HepG2 (cell line): ENCODE results near the gene COX7A1. TPM values are rescaled to one million over a fixed set of nuclear protein-coding genes. Genes with fewer than 3 reads are reported as not detected.
A peak's percentile ranks its signal among the peaks of the same experiment; 100 is the strongest.

Experiments
- ATAC-seq: fragments of 200-7000 bp; cut with Tn5 transposase; 3 replicates; pipeline ENCODE4 v1.9.1; 2020; ENCODE audit warnings: mild to moderate bottlenecking, moderate library complexity
- BruUV-seq: library from RNA; stranded (reverse); fragments of 400-500 nt; replicated peaks from 2 replicates; lab custom pipeline; 2021; lab: Mats Ljungman, UMichigan
- CTCF ChIA-PET: fragments of 300-600 bp; formaldehyde crosslinking; extraction: SDS; loops from one replicate; lab custom pipeline; 2021; ENCODE audit warnings: low total read pairs, inconsistent platforms, low intra/inter-chr PET ratio; lab: Yijun Ruan, JAX
- POLR2A ChIA-PET: fragments of 350-600 bp; sonication (Branson Sonifier 250); formaldehyde crosslinking; loops from one replicate; lab custom pipeline; 2020; ENCODE audit warnings: antibody characterized with exemption, inconsistent platforms; lab: Yijun Ruan, JAX
- DNase-seq: peaks from one replicate; pipeline ENCODE4 v3.0.0-alpha.2; 2015; ENCODE audit warnings: low spot score
- FAIRE-seq: peaks from 3 replicates; lab custom pipeline; 2011; peaks lifted over from hg19 to GRCh38; lab: Jason Lieb, UNC
- H2AFZ ChIP-seq: one replicate; pipeline ENCODE4 v1.6.1; 2011; ENCODE audit warnings: low read length, inconsistent platforms
- H3K27ac ChIP-seq: fragments of 300-600 bp; 3 replicates; pipeline ENCODE4 v1.8.0; 2011; ENCODE audit warnings: mixed run types, mild to moderate bottlenecking, mixed read lengths, low read length, inconsistent platforms; ENCODE audit not compliant: insufficient read depth; ENCODE audit errors: extremely low read length
- H3K27me3 ChIP-seq, 2 experiments: fragments of 200-600 bp in 1 of 2; 2 replicates in 1 of 2; 3 replicates in 1 of 2; pipeline versions ENCODE4 v1.6.0 to v1.8.0; 2011; ENCODE audit warnings: low read length in 2 of 2, mild to moderate bottlenecking in 2 of 2, moderate library complexity in 2 of 2, inconsistent platforms in 1 of 2; ENCODE audit not compliant: insufficient read depth in 2 of 2, control insufficient read depth in 1 of 2
- H3K36me3 ChIP-seq, 2 experiments: fragments of 200-600 bp in 1 of 2; replicated peaks in 1 of 2; 2 replicates in 1 of 2; 3 replicates in 1 of 2; pipeline versions ENCODE4 v1.5.1 to v1.8.0; 2011; ENCODE audit warnings: low read length in 2 of 2, inconsistent platforms in 1 of 2; ENCODE audit not compliant: insufficient read depth in 2 of 2, control insufficient read depth in 1 of 2
- H3K4me1 ChIP-seq: 2 replicates; pipeline ENCODE4 v1.5.1; 2012; ENCODE audit warnings: low read length, inconsistent platforms; ENCODE audit not compliant: insufficient read depth
- H3K4me2 ChIP-seq: 2 replicates; pipeline ENCODE4 v1.6.0; 2011; ENCODE audit warnings: low read depth, low read length, inconsistent platforms
- H3K4me3 ChIP-seq, 3 experiments: fragments of 200-600 bp in 1 of 3; sonication (generic), shearing (Covaris generic) in 1 of 3; replicated peaks in 1 of 3; 2 replicates each; pipeline ENCODE4 v1.5.1; 2011 to 2016; ENCODE audit warnings: low read length in 3 of 3, inconsistent platforms in 2 of 3, low read depth in 2 of 3, mild to moderate bottlenecking in 2 of 3, control low read depth in 1 of 3, mixed read lengths in 1 of 3; ENCODE audit not compliant: insufficient read depth in 1 of 3
- H3K79me2 ChIP-seq: one replicate; pipeline ENCODE4 v1.6.1; 2011; ENCODE audit warnings: low read length, inconsistent platforms; ENCODE audit not compliant: insufficient read depth
- H3K9ac ChIP-seq: 2 replicates; pipeline ENCODE4 v1.6.0; 2011; ENCODE audit warnings: mild to moderate bottlenecking, low read depth, low read length, inconsistent platforms; ENCODE audit not compliant: insufficient read depth
- H3K9me3 ChIP-seq: 2 replicates; pipeline ENCODE4 v1.5.1; 2012; ENCODE audit warnings: mild to moderate bottlenecking, low read length
- H4K20me1 ChIP-seq: 2 replicates; pipeline ENCODE4 v1.6.0; 2011; ENCODE audit warnings: inconsistent platforms, mild to moderate bottlenecking, low read length, moderate library complexity; ENCODE audit not compliant: insufficient read depth
- ATF7 ChIP-seq, 2 experiments: fragments of 450-650 bp in 1 of 2; sonication (generic) in 1 of 2; formaldehyde crosslinking in 1 of 2; IDR thresholded peaks; 2 replicates each; pipeline versions ENCODE4 v1.4.0 to v1.6.1; 2016 to 2020; ENCODE audit warnings: antibody characterized with exemption in 1 of 2, mild to moderate bottlenecking in 1 of 2, missing genetic modification reagents in 1 of 2
- CCAR2 ChIP-seq: fragments of 200-400 bp; formaldehyde crosslinking; optimal IDR thresholded peaks from 2 replicates; pipeline ENCODE3; 2018; ENCODE audit warnings: low read depth, mild to moderate bottlenecking, low read length, moderate library complexity
- CREM ChIP-seq, 2 experiments: sonication (generic) in 1 of 2; formaldehyde crosslinking in 1 of 2; IDR thresholded peaks; 2 replicates each; pipeline versions ENCODE4 v1.4.0 to v1.6.1; 2016 to 2020; ENCODE audit warnings: antibody characterized with exemption in 1 of 2, mild to moderate bottlenecking in 1 of 2, missing genetic modification reagents in 1 of 2
- GLI4 ChIP-seq: sonication (generic); formaldehyde crosslinking; IDR thresholded peaks from 2 replicates; pipeline ENCODE4 v1.5.1; 2020; ENCODE audit warnings: missing genetic modification reagents, mild to moderate bottlenecking, moderate library complexity, borderline replicate concordance
- HOXA5 ChIP-seq: sonication (generic); formaldehyde crosslinking; IDR thresholded peaks from 2 replicates; pipeline ENCODE4 v1.4.0; 2020; ENCODE audit warnings: missing genetic modification reagents
- MXD4 ChIP-seq: IDR thresholded peaks from 2 replicates; pipeline ENCODE4 v1.6.1; 2016; ENCODE audit warnings: mild to moderate bottlenecking, missing biosample characterization, missing genetic modification reagents
- NFYB ChIP-seq: sonication (generic); formaldehyde crosslinking; IDR thresholded peaks from 2 replicates; pipeline ENCODE4 v1.4.0; 2020; ENCODE audit warnings: missing genetic modification reagents
- NR2C2 ChIP-seq: sonication (generic); formaldehyde crosslinking; IDR thresholded peaks from 2 replicates; pipeline ENCODE4 v1.4.0; 2020; ENCODE audit warnings: missing genetic modification reagents, mild to moderate bottlenecking, moderate library complexity, borderline replicate concordance
- SALL2 ChIP-seq: sonication (generic); formaldehyde crosslinking; IDR thresholded peaks from 2 replicates; pipeline ENCODE4 v1.8.1; 2023; ENCODE audit warnings: mild to moderate bottlenecking, missing genetic modification reagents, inconsistent platforms
- SIX4 ChIP-seq: sonication (generic); formaldehyde crosslinking; IDR thresholded peaks from 2 replicates; pipeline ENCODE4 v1.4.0; 2020; ENCODE audit warnings: missing genetic modification reagents
- SP1 ChIP-seq, 2 experiments: fragments of 450-650 bp in 1 of 2; sonication (generic) in 1 of 2; formaldehyde crosslinking in 1 of 2; IDR thresholded peaks; 2 replicates each; pipeline versions ENCODE4 v1.4.0 to v1.6.1; 2016 to 2020; ENCODE audit warnings: missing genetic modification reagents in 1 of 2
- ZNF121 ChIP-seq: sonication (generic); formaldehyde crosslinking; IDR thresholded peaks from 2 replicates; pipeline ENCODE4 v1.5.0; 2020; ENCODE audit warnings: mild to moderate bottlenecking, missing genetic modification reagents
- ZNF30 ChIP-seq: sonication (generic); formaldehyde crosslinking; IDR thresholded peaks from 2 replicates; pipeline ENCODE4 v1.5.0; 2020; ENCODE audit warnings: mild to moderate bottlenecking, missing genetic modification reagents
- ZNF350 ChIP-seq: sonication (generic); formaldehyde crosslinking; IDR thresholded peaks from 2 replicates; pipeline ENCODE4 v1.4.0; 2020; ENCODE audit warnings: mild to moderate bottlenecking, low read depth, missing genetic modification reagents, borderline replicate concordance
- ZNF558 ChIP-seq: sonication (generic); formaldehyde crosslinking; IDR thresholded peaks from 2 replicates; pipeline ENCODE4 v1.9.0; 2022; ENCODE audit warnings: mild to moderate bottlenecking, missing genetic modification reagents, borderline replicate concordance
- ZNF703 ChIP-seq: sonication (generic); formaldehyde crosslinking; IDR thresholded peaks from 2 replicates; pipeline ENCODE4 v1.5.1; 2020; ENCODE audit warnings: missing genetic modification reagents, mild to moderate bottlenecking, moderate library complexity, borderline replicate concordance
- ZNF75D ChIP-seq: sonication (generic); formaldehyde crosslinking; IDR thresholded peaks from 2 replicates; pipeline ENCODE4 v1.8.1; 2023; ENCODE audit warnings: missing genetic modification reagents, mild to moderate bottlenecking, borderline replicate concordance
- ZNF776 ChIP-seq: sonication (generic); formaldehyde crosslinking; IDR thresholded peaks from 2 replicates; pipeline ENCODE4 v1.4.0; 2020; ENCODE audit warnings: mild to moderate bottlenecking, missing genetic modification reagents
- WGBS: methylation state at CpG from one replicate; pipeline ENCODE4 v1.1.6; 2017; ENCODE audit warnings: low lambda C conversion rate; 5-methylcytosine and 5-hydroxymethylcytosine counted together
- in situ Hi-C: cut with HindIII; loops from 2 replicates; pipeline ENCODE4 v1.10.0; 2017; ENCODE audit warnings: low pct_unique_long_range_greater_than_20kb; ENCODE audit not compliant: extremely low pct_ligation_motif_present
- intact Hi-C: fragments of 100-400 bp; cut with micrococcal nuclease; formaldehyde crosslinking; loops from one replicate; pipeline ENCODE4 v1.10.0; 2022; ENCODE audit not compliant: unreplicated experiment
- polyA plus RNA-seq, 8 experiments: library from polyadenylated mRNA; depleted of rRNA in 3 of 8; stranded (reverse) in 7 of 8; unstranded in 1 of 8; fragments of >200 nt; fragmentation: Illumina TruSeq in 4 of 8; extraction: Trizol in 4 of 8; gene quantifications; 2 replicates each; pipeline versions ENCODE4 v1.2.1 to v1.2.3, GENCODE V29; 2011 to 2016; ENCODE audit warnings: low read depth in 4 of 8, missing spikeins in 1 of 8, mixed read lengths in 1 of 8; ENCODE audit not compliant: insufficient read depth in 1 of 8
- total RNA-seq, 5 experiments: library from RNA; depleted of rRNA; stranded (reverse); fragments of >200 nt; fragmentation: Illumina TruSeq; extraction: Trizol; gene quantifications; 2 replicates each; pipeline ENCODE4 v1.2.3, GENCODE V29; 2016; ENCODE audit warnings: low read depth in 1 of 5
- TF ChIP-seq, protein P1 (sequence below): sonication (generic); formaldehyde crosslinking; IDR thresholded peaks from 2 replicates; pipeline ENCODE4 v1.5.0; 2020; ENCODE audit warnings: missing genetic modification reagents, mild to moderate bottlenecking, borderline replicate concordance
- TF ChIP-seq, protein P2 (sequence below): sonication (generic); formaldehyde crosslinking; IDR thresholded peaks from 2 replicates; pipeline ENCODE4 v1.8.0; 2022; ENCODE audit warnings: missing genetic modification reagents, low read depth, mild to moderate bottlenecking, borderline replicate concordance

The COX7A1 gene
- total and polyA plus RNA-seq, 2 of the 13 experiments (the other 11 are each of a cell fraction or from before 2014, with no cell fraction given) = not detected

DNA sequence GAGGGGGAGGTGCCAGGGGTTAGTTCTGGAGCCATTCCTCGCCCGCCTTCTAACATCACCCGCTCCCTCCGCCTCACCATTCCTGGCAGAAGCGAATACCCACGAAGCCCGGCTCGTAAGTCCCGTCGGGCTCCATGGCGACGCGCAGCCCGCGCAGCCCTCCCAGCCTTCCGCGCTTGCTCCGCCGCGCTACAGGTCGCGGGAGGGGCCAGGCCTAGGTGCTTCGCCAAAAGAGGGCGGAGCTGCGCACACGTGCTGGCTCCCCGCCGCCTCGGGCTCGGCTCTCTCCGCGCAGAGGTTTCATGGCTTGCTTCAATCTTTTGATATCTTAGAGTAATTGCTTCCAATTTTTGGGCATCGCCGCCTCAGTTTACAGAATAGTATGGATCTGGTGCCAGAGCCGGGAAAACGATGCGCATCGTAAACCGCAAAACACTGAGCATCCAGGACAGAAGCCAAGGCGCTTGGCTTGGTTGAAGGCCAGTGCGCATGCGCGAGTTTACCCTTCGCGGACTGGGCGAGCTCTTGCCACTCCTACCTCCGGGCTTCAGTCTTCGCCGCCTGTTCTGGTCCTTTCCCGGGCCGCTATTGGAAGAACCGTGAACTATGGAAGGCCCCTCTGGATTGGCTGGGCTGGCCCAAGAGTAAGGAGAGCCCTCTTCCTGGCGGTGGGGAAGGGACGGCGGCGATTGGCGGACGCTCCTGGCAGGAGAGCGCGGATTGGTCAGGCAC is 37.4 kb downstream of the COX7A1 start, which contains the start of gene POLR2I:
Gene POLR2I (minus strand): TSS at position 155 of the 732 bp plus-strand sequence. CDS start 19 bp downstream, at position 136.
- H3K4me3 ChIP-seq = peak within 1 kb of the TSS; percentile 72 to 93 (median 88)
- no peak within 1 kb of the TSS for H2AFZ ChIP-seq
- TF ChIP-seq ZNF30 (CRISPR knock-in tag) = no peak
- no peak; the same call in 1 of the 2 replicates for TF ChIP-seq ZNF558
- TF ChIP-seq, protein P1, sequence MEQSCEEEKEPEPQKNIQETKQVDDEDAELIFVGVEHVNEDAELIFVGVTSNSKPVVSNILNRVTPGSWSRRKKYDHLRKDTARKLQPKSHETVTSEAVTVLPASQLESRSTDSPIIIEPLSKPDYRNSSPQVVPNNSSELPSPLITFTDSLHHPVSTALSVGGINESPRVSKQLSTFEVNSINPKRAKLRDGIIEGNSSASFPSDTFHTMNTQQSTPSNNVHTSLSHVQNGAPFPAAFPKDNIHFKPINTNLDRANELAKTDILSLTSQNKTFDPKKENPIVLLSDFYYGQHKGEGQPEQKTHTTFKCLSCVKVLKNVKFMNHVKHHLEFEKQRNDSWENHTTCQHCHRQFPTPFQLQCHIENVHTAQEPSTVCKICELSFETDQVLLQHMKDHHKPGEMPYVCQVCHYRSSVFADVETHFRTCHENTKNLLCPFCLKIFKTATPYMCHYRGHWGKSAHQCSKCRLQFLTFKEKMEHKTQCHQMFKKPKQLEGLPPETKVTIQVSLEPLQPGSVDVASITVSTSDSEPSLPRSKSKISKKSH (CRISPR knock-in tag) = peak; percentile 82
- TF ChIP-seq MXD4 = peak; percentile 97
- TF ChIP-seq, protein P2, sequence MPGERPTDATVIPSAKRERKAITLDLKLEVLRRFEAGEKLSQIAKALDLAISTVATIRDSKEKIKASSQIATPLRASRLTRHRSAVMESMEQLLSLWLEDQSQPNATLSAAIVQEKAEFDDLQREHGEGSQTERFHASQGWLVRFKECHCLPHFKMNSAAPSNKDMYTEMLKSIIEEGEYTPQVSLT (CRISPR knock-in tag) = no peak
- no peak for TF ChIP-seq ZNF703 (CRISPR knock-in tag)
- TF ChIP-seq NFYB (CRISPR knock-in tag) = peak; percentile 90
- 0 out of 2 replicates have a peak, but pooled peaks have one; percentile 35 for TF ChIP-seq SP1 (IDR thresholded peaks at IDR 0.05)
- TF ChIP-seq SP1 (CRISPR knock-in tag; IDR thresholded peaks at IDR 0.05) = peak; percentile 97
- TF ChIP-seq ZNF75D (CRISPR knock-in tag) = no peak
- TF ChIP-seq ZNF776 (CRISPR knock-in tag) = peak; percentile 67; the same call in 1 of the 2 replicates
- 0 out of 2 replicates have a peak, but pooled peaks have one; percentile 54 for TF ChIP-seq ZNF121 (CRISPR knock-in tag)
- TF ChIP-seq ZNF350 = peak; percentile 78
- no peak for TF ChIP-seq SIX4
- TF ChIP-seq NR2C2 (CRISPR knock-in tag) = no peak; the same call in 1 of the 2 replicates
- peak; percentile 92 for TF ChIP-seq HOXA5 (CRISPR knock-in tag)
- TF ChIP-seq GLI4 (CRISPR knock-in tag) = no peak
- peak; percentile 86; the same call in 1 of the 2 replicates for TF ChIP-seq SALL2 (CRISPR knock-in tag)
- TF ChIP-seq CREM (IDR thresholded peaks at IDR 0.05) = peak; percentile 32; the same call in 1 of the 2 replicates
- no peak for TF ChIP-seq CREM (CRISPR knock-in tag; IDR thresholded peaks at IDR 0.05)
- no peak for TF ChIP-seq CCAR2
- TF ChIP-seq ATF7 (IDR thresholded peaks at IDR 0.05) = no peak
- no peak for TF ChIP-seq ATF7 (CRISPR knock-in tag; IDR thresholded peaks at IDR 0.05)

More for the DNA sequence above, 37.4 kb downstream of the COX7A1 start, which contains the start of gene POLR2I:
- in situ Hi-C loops (no loop called here), intact Hi-C loops (loop anchor here (2.0 kb wide), 1 partner anchor 60 kb away; the partner anchor contains the start of genes THAP8 and WDR62)
- DNase-seq (peak; percentile 99), FAIRE-seq (peak; percentile 90), ATAC-seq (peak; percentile 93)
- 0% methylated on average over 2 of the region's 60 CpGs for WGBS
- no peaks in the 10 kb centered on the region; a peak in 1 of 5 replicates for H3K27me3 ChIP-seq
- CTCF ChIA-PET = no interaction called here
- peaks cover 44% of the 10 kb centered on the region for H3K4me1 ChIP-seq
- peak within 1 kb of the TSS; percentile 88 for H3K9ac ChIP-seq
- no peaks in the 10 kb centered on the region for H3K9me3 ChIP-seq
- H3K79me2 ChIP-seq = peaks cover 26% of the 10 kb centered on the region
- peaks cover 10 to 15% of the 10 kb centered on the region in 2 experiments; a peak in 2 of 5 replicates for H3K36me3 ChIP-seq
- POLR2A ChIA-PET = interaction anchor here (0.6 to 2.3 kb wide), 19 partner anchors 10 to 374 kb away, joined by 3 to 33 read pairs (median 5); partner anchors contain the start of genes CAPNS1, SYNE4, THAP8 and ZNF146
- H3K4me2 ChIP-seq = peak within 1 kb of the TSS; percentile 94
- no TSS peak for BruUV-seq
- H4K20me1 ChIP-seq = no peaks in the 10 kb centered on the region
- H3K27ac ChIP-seq = peak within 1 kb of the TSS; percentile 77
